Thoracic aorta (tissue), 2 donors: Measurements from ENCODE around the gene ABLIM2. TPM values are rescaled to one million over a fixed set of nuclear protein-coding genes. Genes with fewer than 3 reads are reported as not detected.

Experiments
- ATAC-seq: fragments of 150-250 bp; one replicate; pipeline ENCODE4 v1.8.0; 2017; ENCODE audit warnings: low read depth; ENCODE audit not compliant: insufficient number of reproducible peaks, low FRiP score
- DNase-seq: peaks from one replicate; pipeline ENCODE4 v3.0.0-alpha.2; 2020; ENCODE audit warnings: low spot score
- H3K27ac ChIP-seq, 2 donors: fragments of 200-600 bp; sonication (generic); 1 replicate in 1 of 2; 2 replicates in 1 of 2; pipeline ENCODE4 v1.5.1; 2016; ENCODE audit warnings: mild to moderate bottlenecking in 2 of 2, moderate library complexity in 2 of 2
- H3K27me3 ChIP-seq: fragments of 200-600 bp; sonication (generic); replicated peaks from 2 replicates; pipeline ENCODE4 v1.6.0; 2016; ENCODE audit warnings: mild to moderate bottlenecking; ENCODE audit not compliant: insufficient read depth
- H3K36me3 ChIP-seq: fragments of 200-600 bp; sonication (generic); one replicate; pipeline ENCODE4 v1.5.1; 2016
- H3K4me1 ChIP-seq, 2 donors: fragments of 200-600 bp; sonication (generic); 1 replicate in 1 of 2; 2 replicates in 1 of 2; pipeline versions ENCODE4 v1.5.1 to v1.6.0; 2016; ENCODE audit warnings: low read depth in 2 of 2, mild to moderate bottlenecking in 1 of 2; ENCODE audit not compliant: control insufficient read depth in 1 of 2
- H3K4me3 ChIP-seq: fragments of 200-600 bp; sonication (generic); 2 replicates; pipeline ENCODE4 v1.5.1; 2016; ENCODE audit warnings: mild to moderate bottlenecking
- H3K9me3 ChIP-seq: fragments of 200-600 bp; sonication (generic); 2 replicates; pipeline ENCODE4 v1.5.1; 2016
- total RNA-seq, 2 donors: library from RNA; depleted of rRNA; stranded (reverse); fragments of >200 nt; gene quantifications; one replicate each; pipeline versions ENCODE4 v1.1.0 to v1.2.3, GENCODE V29; 2016
- TF ChIP-seq, protein P1 (sequence below): fragments of 200-600 bp; sonication (generic); IDR thresholded peaks from one replicate; pipeline ENCODE4 v1.5.1; 2019; ENCODE audit warnings: antibody characterized with exemption

Gene ABLIM2
- total RNA-seq, 2 donors from 2014 or later, result 25.6 to 28.6 TPM

DNA sequence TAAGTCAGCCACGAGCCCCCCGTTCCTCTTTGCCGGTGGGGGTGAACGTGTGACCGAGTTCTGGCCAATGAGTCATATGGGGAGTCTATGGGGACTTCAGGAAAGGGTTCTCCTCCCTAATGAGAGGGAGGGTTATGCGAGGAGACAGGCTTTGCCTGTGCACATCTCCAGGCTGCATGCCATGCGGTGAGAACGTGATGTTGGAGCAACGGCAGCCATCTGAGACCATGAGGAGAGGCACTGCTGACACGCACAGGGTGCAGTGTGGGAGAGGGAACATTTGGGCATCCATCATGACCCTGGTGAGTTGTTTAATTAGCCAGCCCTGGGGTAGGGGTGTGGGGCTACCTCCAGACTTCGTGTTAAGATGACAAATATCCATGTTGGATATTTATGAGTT, 55.8 kb downstream of the ABLIM2 start:
- Histone ChIP-seq H3K9me3 (no peaks in the 10 kb centered on the region), H3K4me3 (no peak overlapping the region), H3K27me3 (no peaks in the 10 kb centered on the region), H3K4me1 (no peaks in the 10 kb centered on the region), H3K36me3 (no peaks in the 10 kb centered on the region), H3K27ac (no peak overlapping the region)
- ATAC-seq (no peak), DNase-seq (no peak)
- TF ChIP-seq, protein P1, sequence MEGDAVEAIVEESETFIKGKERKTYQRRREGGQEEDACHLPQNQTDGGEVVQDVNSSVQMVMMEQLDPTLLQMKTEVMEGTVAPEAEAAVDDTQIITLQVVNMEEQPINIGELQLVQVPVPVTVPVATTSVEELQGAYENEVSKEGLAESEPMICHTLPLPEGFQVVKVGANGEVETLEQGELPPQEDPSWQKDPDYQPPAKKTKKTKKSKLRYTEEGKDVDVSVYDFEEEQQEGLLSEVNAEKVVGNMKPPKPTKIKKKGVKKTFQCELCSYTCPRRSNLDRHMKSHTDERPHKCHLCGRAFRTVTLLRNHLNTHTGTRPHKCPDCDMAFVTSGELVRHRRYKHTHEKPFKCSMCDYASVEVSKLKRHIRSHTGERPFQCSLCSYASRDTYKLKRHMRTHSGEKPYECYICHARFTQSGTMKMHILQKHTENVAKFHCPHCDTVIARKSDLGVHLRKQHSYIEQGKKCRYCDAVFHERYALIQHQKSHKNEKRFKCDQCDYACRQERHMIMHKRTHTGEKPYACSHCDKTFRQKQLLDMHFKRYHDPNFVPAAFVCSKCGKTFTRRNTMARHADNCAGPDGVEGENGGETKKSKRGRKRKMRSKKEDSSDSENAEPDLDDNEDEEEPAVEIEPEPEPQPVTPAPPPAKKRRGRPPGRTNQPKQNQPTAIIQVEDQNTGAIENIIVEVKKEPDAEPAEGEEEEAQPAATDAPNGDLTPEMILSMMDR, result no peak

DNA sequence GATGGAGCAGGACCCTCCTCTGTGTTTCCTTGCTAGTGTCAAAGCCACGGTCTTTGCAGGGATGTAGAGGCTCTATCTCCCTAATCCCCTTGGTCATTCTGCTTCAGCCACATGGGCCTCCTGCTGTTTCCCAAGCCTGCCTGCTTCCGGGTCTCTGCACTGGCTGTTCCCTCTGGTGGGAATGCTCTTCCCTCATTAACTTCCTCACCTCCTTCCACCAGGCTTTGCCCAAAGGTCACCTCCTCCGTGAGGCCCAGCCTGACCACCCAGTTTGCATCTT, 56.6 kb downstream of the ABLIM2 start:
- no peaks in the 10 kb centered on the region for H3K27me3 ChIP-seq
- no peaks in the 10 kb centered on the region for H3K9me3 ChIP-seq
- H3K4me1 ChIP-seq, result no peaks in the 10 kb centered on the region
- no peak overlapping the region for H3K27ac ChIP-seq
- no peak for ATAC-seq
- H3K36me3 ChIP-seq, result no peaks in the 10 kb centered on the region
- no peak overlapping the region for H3K4me3 ChIP-seq
- TF ChIP-seq, protein P1, result no peak
- no peak for DNase-seq

DNA sequence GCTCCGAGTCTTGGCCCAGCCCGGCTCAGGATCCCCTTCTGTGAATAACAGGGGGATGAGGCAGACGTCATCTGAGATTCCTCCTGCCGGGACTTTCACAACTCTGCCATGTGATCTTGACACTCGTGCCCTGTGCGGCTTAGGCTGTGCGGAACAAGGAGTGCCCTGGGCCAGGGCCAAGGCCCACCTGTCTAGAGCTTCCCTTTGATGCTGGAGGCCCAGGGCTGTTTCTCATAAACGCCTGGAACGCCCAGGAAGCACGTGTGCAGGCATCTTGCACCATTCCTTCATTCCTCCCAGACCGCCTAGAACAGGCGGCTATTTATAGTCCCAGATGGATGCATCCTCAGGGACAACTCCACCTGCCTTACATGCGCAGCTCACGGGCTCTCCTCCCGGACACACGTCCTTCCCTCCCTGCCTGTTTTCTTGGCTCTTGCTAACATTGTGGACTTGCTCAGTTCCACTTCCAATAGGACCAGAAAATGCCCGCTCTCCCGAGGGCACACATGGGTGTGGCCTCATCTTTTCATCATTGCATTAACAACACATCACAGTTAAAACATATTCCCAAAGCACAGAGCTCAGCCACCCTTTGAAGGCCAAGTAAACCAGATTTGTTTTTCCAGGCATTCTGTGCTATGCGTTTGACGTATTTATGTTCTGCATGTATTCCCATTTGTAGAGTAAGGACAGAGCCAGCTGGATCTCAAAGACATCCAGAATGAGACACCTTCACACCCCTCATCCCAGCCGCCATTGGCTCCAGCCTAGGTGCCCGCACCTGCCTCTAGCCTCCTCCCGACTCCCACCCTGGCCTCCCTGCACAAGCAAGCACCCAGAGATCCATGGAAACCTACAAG, 57.2 kb downstream of the ABLIM2 start:
- TF ChIP-seq, protein P1, result no peak
- H3K4me3 ChIP-seq, result no peak overlapping the region
- DNase-seq, result no peak
- no peak overlapping the region for H3K27ac ChIP-seq
- no peaks in the 10 kb centered on the region for H3K27me3 ChIP-seq
- H3K9me3 ChIP-seq, result no peaks in the 10 kb centered on the region
- ATAC-seq, result no peak
- no peaks in the 10 kb centered on the region for H3K4me1 ChIP-seq
- peaks cover 2% of the 10 kb centered on the region for H3K36me3 ChIP-seq

DNA sequence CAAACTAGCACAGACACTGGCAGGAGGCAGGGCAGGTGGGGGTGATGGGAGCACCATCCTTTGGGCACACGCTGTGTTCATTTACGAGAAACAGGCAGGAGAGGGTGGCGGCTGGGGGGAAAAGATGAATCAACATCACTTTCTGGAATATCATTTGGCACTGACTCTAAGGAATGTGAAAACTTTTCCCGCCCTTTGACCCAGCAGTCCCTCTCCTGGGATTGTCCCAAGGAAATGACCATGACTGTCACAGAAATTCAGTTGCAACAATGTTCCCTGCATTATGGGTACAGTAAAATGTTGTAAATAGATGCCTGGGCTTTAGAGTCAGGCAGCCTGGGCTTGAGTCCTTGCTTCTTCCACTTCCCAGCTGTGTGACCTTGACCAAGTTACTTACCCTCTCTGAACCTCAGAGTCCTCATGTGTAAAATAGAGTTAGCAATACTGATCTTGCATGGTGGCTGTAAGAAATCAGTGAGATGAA, 58.6 kb downstream of the ABLIM2 start:
- no peaks in the 10 kb centered on the region for H3K27me3 ChIP-seq
- DNase-seq (no peak), ATAC-seq (no peak)
- H3K27ac ChIP-seq, result no peak overlapping the region
- peaks cover 8% of the 10 kb centered on the region for H3K36me3 ChIP-seq
- no peaks in the 10 kb centered on the region for H3K9me3 ChIP-seq
- H3K4me1 ChIP-seq, result no peaks in the 10 kb centered on the region
- TF ChIP-seq, protein P1, result no peak
- no peak overlapping the region for H3K4me3 ChIP-seq

DNA sequence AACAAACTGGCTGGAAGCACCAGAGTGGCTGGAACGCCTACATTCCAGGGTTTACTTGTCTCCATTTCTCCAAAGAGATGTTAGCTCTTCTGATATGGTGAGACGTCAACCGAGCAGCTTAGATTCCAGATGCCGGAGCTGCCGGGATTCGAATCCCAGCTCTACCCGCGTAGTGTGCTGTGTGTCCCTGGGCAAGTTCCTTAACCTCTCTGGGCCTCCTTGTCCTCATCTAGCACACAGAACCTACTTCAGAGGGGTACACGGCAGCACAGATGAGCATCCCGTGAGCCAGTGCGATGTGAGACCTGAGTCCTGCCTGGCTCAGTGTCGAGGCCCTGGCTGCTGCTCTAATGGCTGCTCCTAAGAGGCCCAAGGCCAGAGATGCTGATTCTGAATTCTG, 60.1 kb downstream of the ABLIM2 start:
- Histone ChIP-seq H3K4me1 (no peaks in the 10 kb centered on the region), H3K27ac (no peak overlapping the region), H3K36me3 (peaks cover 8% of the 10 kb centered on the region), H3K9me3 (peaks cover 8% of the 10 kb centered on the region), H3K27me3 (no peaks in the 10 kb centered on the region), H3K4me3 (no peak overlapping the region)
- DNase-seq, result no peak
- TF ChIP-seq, protein P1, result no peak
- ATAC-seq, result no peak
